VCaP (cell line): ENCODE results near the gene ADGRD1.

Experiments
- H3K27ac ChIP-seq: fragments of 450-650 bp; 2 replicates; pipeline ENCODE4 v1.5.1; 2017
- CTCF ChIP-seq: fragments of 450-650 bp; conservative IDR thresholded peaks from 2 replicates; pipeline ENCODE4 v1.5.1; 2017; ENCODE audit warnings: mild to moderate bottlenecking, moderate library complexity

Gene ADGRD1

GRCh38 chr12:131166717-131167116, 213.0 kb downstream of the ADGRD1 start:
- H3K27ac ChIP-seq = no peak overlapping the region
- no peak for TF ChIP-seq CTCF

- H3K27ac ChIP-seq = no peak overlapping the region
- TF ChIP-seq CTCF = no peak
Observed at GRCh38 chr12:131167334-131167733, 213.6 kb downstream of the ADGRD1 start.

- no peak for TF ChIP-seq CTCF
- H3K27ac ChIP-seq = no peak overlapping the region
Observed at GRCh38 chr12:131171029-131171428, 217.3 kb downstream of the ADGRD1 start.

- TF ChIP-seq CTCF = no peak
- H3K27ac ChIP-seq = no peak overlapping the region
Observed at GRCh38 chr12:131174901-131175300, 221.2 kb downstream of the ADGRD1 start.

GRCh38 chr12:131176266-131176665, 222.6 kb downstream of the ADGRD1 start:
- no peak overlapping the region for H3K27ac ChIP-seq
- no peak for TF ChIP-seq CTCF

GRCh38 chr12:131176926-131177325, 223.2 kb downstream of the ADGRD1 start:
- TF ChIP-seq CTCF = no peak
- no peak overlapping the region for H3K27ac ChIP-seq

- H3K27ac ChIP-seq = no peak overlapping the region
- TF ChIP-seq CTCF = no peak
Observed at GRCh38 chr12:131177599-131177998, 223.9 kb downstream of the ADGRD1 start.

- no peak for TF ChIP-seq CTCF
- H3K27ac ChIP-seq = no peak overlapping the region
Observed at GRCh38 chr12:131187602-131188001, 233.9 kb downstream of the ADGRD1 start.
